Measurements from ENCODE around the gene PTK7.

Gene PTK7

DNA sequence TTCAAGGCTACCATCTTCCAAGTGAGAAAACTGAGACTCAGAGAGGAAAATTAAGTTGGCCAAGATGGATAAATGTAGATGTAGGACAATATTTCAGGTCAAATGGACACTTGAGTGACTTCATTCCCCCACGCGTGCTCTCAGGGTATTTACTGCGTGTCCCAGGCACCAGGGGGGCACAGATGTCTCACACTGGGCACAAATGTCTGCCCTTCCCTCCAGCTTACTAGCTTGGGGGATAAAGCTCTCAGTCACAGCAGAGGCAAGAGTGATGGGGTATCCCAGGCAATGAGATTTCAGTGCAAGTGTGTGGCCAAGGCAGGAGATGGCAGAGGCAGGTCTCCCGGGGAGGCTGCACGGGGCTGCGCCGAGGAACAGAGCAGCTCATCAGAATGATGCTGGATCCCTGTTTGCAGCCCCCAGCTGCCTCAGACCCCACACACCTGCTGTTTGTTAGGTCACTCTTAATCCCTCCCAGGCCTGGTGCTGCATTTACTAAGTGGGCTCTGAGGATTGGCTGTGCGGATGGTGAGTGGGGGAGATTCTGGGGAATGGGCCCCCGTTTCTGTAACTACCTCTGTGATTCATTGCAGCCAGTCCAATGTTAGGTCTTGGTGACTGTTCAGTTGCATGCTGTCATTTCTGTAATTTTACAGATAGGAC, 44.1 kb downstream of the PTK7 start:
- Histone ChIP-seq H3K36me3 (replicated peaks) (no peaks in the 10 kb centered on the region), H3K4me3 (ENCODE audit: low read depth, low read length) (no peak overlapping the region), H3K27me3 (replicated peaks) (no peaks in the 10 kb centered on the region), H3K27ac (peak overlapping the region; percentile 90)
- DNase-seq: no peak
- no peak for TF ChIP-seq CTCF (IDR thresholded peaks at IDR 0.05; ENCODE audit: low read depth, low read length, missing control alignments)
- in situ Hi-C loops (cut with HindIII; ENCODE audit: low pct_ligation_motif_present, low sequenced_read_pairs): no loop called here

DNA sequence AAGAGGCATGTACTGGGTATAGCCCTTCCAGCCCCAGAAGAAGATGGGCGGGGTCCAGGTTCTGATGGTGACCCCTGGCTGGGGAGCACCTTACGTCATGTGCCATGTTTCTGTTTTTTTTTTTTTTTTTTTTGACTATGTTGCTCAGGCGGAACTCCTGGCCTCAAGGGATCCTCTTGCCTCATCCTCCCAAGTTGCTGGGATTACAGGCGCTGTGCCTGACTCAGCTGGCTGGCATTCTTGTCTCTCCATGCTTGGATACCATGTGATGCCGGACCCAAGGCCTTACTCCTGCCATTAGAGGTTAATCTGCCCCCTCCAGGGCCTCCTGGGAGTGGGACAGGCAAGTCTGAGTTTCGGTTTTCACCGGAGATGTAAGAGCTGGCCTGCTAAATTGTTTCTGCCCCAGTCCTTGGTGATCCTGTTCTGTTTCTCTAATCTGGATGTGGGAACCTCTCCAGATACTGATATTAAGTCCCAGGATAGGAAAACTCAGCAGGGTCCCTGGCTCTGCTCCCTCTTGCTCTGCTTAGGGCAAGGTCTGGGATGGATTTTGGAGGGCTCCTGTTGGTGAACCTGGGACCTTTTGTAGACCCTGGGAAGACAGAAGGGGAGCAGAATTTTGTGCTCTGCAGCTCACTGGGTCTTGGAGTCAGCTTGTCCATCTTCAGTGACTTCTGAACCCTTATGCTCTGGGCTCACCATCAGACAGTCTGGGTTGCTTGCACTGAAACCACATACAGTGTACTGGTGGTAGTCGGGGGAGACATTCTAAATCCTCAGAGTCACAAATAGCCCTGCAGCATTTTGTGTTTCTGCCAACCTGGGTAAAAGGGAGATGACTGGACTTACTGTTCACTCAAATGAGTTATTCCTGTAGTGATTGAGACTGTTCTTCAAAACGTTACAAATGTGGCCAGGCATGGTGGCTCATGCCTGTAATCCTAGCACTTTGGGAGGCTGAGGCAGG, 45.1 kb downstream of the PTK7 start:
- Histone ChIP-seq H3K27me3 (replicated peaks) (no peaks in the 10 kb centered on the region), H3K4me3 (ENCODE audit: low read depth, low read length) (no peak overlapping the region), H3K27ac (peak overlapping the region; percentile 90), H3K36me3 (replicated peaks) (no peaks in the 10 kb centered on the region)
- in situ Hi-C loops (cut with HindIII; ENCODE audit: low pct_ligation_motif_present, low sequenced_read_pairs): no loop called here
- peak; percentile 34 for TF ChIP-seq CTCF (IDR thresholded peaks at IDR 0.05; ENCODE audit: low read depth, low read length, missing control alignments)
- DNase-seq: peak; percentile 98

DNA sequence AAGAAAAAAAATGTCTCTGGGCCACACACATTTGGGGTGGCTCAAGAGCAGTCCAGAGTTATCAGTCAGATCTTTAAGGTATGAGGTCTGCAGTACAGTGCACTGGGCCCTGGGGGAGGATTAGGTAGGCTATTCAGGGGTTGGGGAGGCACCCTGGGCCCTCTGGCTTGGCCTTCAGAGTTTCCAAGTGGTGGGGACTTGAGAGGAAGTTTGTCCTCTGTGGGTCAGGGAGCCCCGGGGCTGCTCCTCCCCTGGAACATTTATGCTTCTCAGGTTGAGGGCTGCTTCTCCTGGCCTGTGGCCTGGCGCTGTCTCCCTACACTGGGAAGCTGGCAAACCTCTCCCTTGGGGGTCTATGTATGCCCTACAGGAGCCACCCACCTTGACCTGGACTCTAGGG, 46.0 kb downstream of the PTK7 start:
- Histone ChIP-seq H3K36me3 (replicated peaks) (no peaks in the 10 kb centered on the region), H3K4me3 (ENCODE audit: low read depth, low read length) (no peak overlapping the region), H3K27me3 (replicated peaks) (no peaks in the 10 kb centered on the region), H3K27ac (peak overlapping the region; percentile 90)
- DNase-seq: no peak
- in situ Hi-C loops (cut with HindIII; ENCODE audit: low pct_ligation_motif_present, low sequenced_read_pairs): no loop called here
- TF ChIP-seq CTCF (IDR thresholded peaks at IDR 0.05; ENCODE audit: low read depth, low read length, missing control alignments): no peak

GRCh38 chr6:43123461-43124314, 47.6 kb downstream of the PTK7 start:
- H3K36me3 ChIP-seq (replicated peaks): no peaks in the 10 kb centered on the region
- no peak for TF ChIP-seq CTCF (IDR thresholded peaks at IDR 0.05; ENCODE audit: low read depth, low read length, missing control alignments)

DNA sequence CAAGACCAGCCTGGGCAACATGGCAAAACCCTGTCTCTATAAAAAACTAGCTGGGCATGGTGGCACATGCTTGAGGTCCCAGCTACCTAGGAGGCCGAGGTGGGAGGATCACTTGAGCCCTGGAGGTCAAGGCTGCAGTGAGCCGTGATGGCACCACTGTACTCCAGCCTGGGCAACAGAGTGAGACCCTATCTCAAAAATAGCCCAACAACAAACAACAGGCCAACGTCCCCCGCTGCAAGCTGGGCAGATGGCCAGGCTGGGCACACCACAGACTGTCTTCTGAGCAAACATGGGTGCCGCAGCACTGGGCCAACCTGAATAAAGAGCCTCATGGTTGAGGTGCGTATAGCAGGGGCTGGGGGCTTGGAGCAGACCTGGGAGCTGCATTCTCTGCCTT, 48.4 kb downstream of the PTK7 start:
- TF ChIP-seq CTCF (IDR thresholded peaks at IDR 0.05; ENCODE audit: low read depth, low read length, missing control alignments): no peak
- no peak overlapping the region for H3K4me3 ChIP-seq (ENCODE audit: low read depth, low read length)
- no peaks in the 10 kb centered on the region for H3K36me3 ChIP-seq (replicated peaks)
- DNase-seq: no peak
- no peaks in the 10 kb centered on the region for H3K27me3 ChIP-seq (replicated peaks)
- peak overlapping the region; percentile 92 for H3K27ac ChIP-seq
- in situ Hi-C loops (cut with HindIII; ENCODE audit: low pct_ligation_motif_present, low sequenced_read_pairs): no loop called here

More at GRCh38 chr6:43123461-43124314, 47.6 kb downstream of the PTK7 start:
- Histone ChIP-seq H3K27ac (peak overlapping the region; percentile 92), H3K27me3 (replicated peaks) (no peaks in the 10 kb centered on the region), H3K4me3 (ENCODE audit: low read depth, low read length) (no peak overlapping the region)
- in situ Hi-C loops (cut with HindIII; ENCODE audit: low pct_ligation_motif_present, low sequenced_read_pairs): no loop called here
- no peak for DNase-seq

Measured in brain microvascular endothelial cell (primary cell).